Caco-2 (cell line): ENCODE results near the gene PPP1R36. TPM values are rescaled to one million over a fixed set of nuclear protein-coding genes. Genes with fewer than 3 reads are reported as not detected.

Experiments
- BruUV-seq: library from RNA; stranded (reverse); fragments of 400-500 nt; replicated peaks from 2 replicates; lab custom pipeline; 2021; lab: Mats Ljungman, UMichigan
- CTCF ChIA-PET: fragments of 300-600 bp; sonication (Branson Sonifier 250); formaldehyde crosslinking; loops from one replicate; lab custom pipeline; 2022; ENCODE audit warnings: antibody characterized with exemption; lab: Charles Lee
- POLR2A ChIA-PET: fragments of 300-600 bp; sonication (Branson Sonifier 250); formaldehyde crosslinking; loops from one replicate; lab custom pipeline; 2022; ENCODE audit warnings: antibody characterized with exemption; lab: Charles Lee
- DNase-seq, 2 experiments: peaks; one replicate each; pipeline versions ENCODE4 v3.0.0 to v3.0.0-alpha.2; 2020 to 2022
- H3K27me3 ChIP-seq: replicated peaks from 2 replicates; pipeline ENCODE4 v1.6.0; 2011; ENCODE audit warnings: low read length; ENCODE audit not compliant: control insufficient read depth, insufficient read depth
- H3K36me3 ChIP-seq: 2 replicates; pipeline ENCODE4 v1.5.1; 2011; ENCODE audit warnings: low read length; ENCODE audit not compliant: control insufficient read depth, insufficient read depth
- H3K4me1 ChIP-seq: fragments of 250-450 bp; sonication (Bioruptor Pico); 2 replicates; pipeline ENCODE4 v1.5.1; 2020; ENCODE audit warnings: mild to moderate bottlenecking
- H3K4me3 ChIP-seq: 2 replicates; pipeline ENCODE4 v1.5.1; 2011; ENCODE audit warnings: low read depth, mild to moderate bottlenecking, control low read depth, low read length
- H3K9me3 ChIP-seq: fragments of 250-450 bp; sonication (Bioruptor Pico); 2 replicates; pipeline ENCODE4 v1.5.1; 2020; ENCODE audit warnings: mild to moderate bottlenecking, moderate library complexity
- H3K27ac Mint-ChIP-seq: one replicate; pipeline ENCODE4 v1.8.0; 2022; ENCODE audit warnings: mixed read lengths; ENCODE audit not compliant: unreplicated experiment
- H3K27me3 Mint-ChIP-seq: one replicate; pipeline ENCODE4 v1.8.0; 2022; ENCODE audit warnings: mixed read lengths; ENCODE audit not compliant: insufficient read depth, unreplicated experiment
- H3K36me3 Mint-ChIP-seq: one replicate; pipeline ENCODE4 v1.8.0; 2022; ENCODE audit warnings: mild to moderate bottlenecking, mixed read lengths; ENCODE audit not compliant: insufficient read depth, unreplicated experiment
- H3K4me1 Mint-ChIP-seq: one replicate; pipeline ENCODE4 v1.8.0; 2022; ENCODE audit warnings: low read depth, mixed read lengths; ENCODE audit not compliant: unreplicated experiment
- H3K4me3 Mint-ChIP-seq: one replicate; pipeline ENCODE4 v1.8.0; 2022; ENCODE audit warnings: mild to moderate bottlenecking, moderate library complexity, mixed read lengths; ENCODE audit not compliant: unreplicated experiment
- H3K9me3 Mint-ChIP-seq: one replicate; pipeline ENCODE4 v1.8.0; 2022; ENCODE audit warnings: mixed read lengths; ENCODE audit not compliant: unreplicated experiment
- CTCF ChIP-seq, 2 experiments: fragments of 200-600 bp in 1 of 2; IDR thresholded peaks; 1 replicate in 1 of 2; 2 replicates in 1 of 2; pipeline versions ENCODE4 v1.5.1 to v1.8.0; 2011 to 2022; ENCODE audit warnings: antibody characterized with exemption in 1 of 2, control low read depth in 1 of 2, inconsistent platforms in 1 of 2, low read depth in 1 of 2, low read length in 1 of 2, mild to moderate bottlenecking in 1 of 2, moderate library complexity in 1 of 2; ENCODE audit not compliant: insufficient read depth in 1 of 2, severe bottlenecking in 1 of 2, unreplicated experiment in 1 of 2
- intact Hi-C: fragments of 100-400 bp; cut with micrococcal nuclease; formaldehyde crosslinking; loops from one replicate; pipeline ENCODE4 v1.10.0; 2022; ENCODE audit not compliant: unreplicated experiment
- total RNA-seq: library from RNA; stranded (reverse); gene quantifications from 2 replicates; pipeline ENCODE4 v1.2.3, GENCODE V29; 2022

Gene PPP1R36
- total RNA-seq, 1 experiment from 2014 or later: 2.9 TPM

- H3K27me3 ChIP-seq: no peaks in the 10 kb centered on the region
- H3K4me1 Mint-ChIP-seq: no peaks in the 10 kb centered on the region
- no peak overlapping the region for H3K4me3 Mint-ChIP-seq
- no peak overlapping the region for H3K4me3 ChIP-seq
- no peak for DNase-seq
- H3K27ac Mint-ChIP-seq: no peak overlapping the region
- CTCF ChIA-PET: no interaction called here
- no TSS peak for BruUV-seq
- H3K27me3 Mint-ChIP-seq: no peaks in the 10 kb centered on the region
- POLR2A ChIA-PET: no interaction called here
- H3K36me3 Mint-ChIP-seq: no peaks in the 10 kb centered on the region
- intact Hi-C loops: no loop called here
- H3K36me3 ChIP-seq: no peaks in the 10 kb centered on the region
- no peak for TF ChIP-seq CTCF (IDR thresholded peaks at IDR 0.05; ENCODE audit: insufficient read depth in 1 of 2, low read depth in 1 of 2, low read length in 1 of 2, severe bottlenecking in 1 of 2, unreplicated experiment in 1 of 2)
- no peaks in the 10 kb centered on the region for H3K9me3 Mint-ChIP-seq
- no peaks in the 10 kb centered on the region for H3K9me3 ChIP-seq
- H3K4me1 ChIP-seq: no peaks in the 10 kb centered on the region
These were observed 31.5 kb upstream of the PPP1R36 start for GRCh38 chr14:64518229-64518628.

GRCh38 chr14:64520699-64521098 is 29.1 kb upstream of the PPP1R36 start:
- Histone ChIP-seq H3K27me3 (no peaks in the 10 kb centered on the region), H3K9me3 (no peaks in the 10 kb centered on the region), H3K4me1 (no peaks in the 10 kb centered on the region), H3K36me3 (no peaks in the 10 kb centered on the region), H3K4me3 (no peak overlapping the region)
- H3K4me3 Mint-ChIP-seq: no peak overlapping the region
- POLR2A ChIA-PET: no interaction called here
- H3K27ac Mint-ChIP-seq: no peak overlapping the region
- no peaks in the 10 kb centered on the region for H3K27me3 Mint-ChIP-seq
- DNase-seq: no peak
- no peak for TF ChIP-seq CTCF (IDR thresholded peaks at IDR 0.05; ENCODE audit: insufficient read depth in 1 of 2, low read depth in 1 of 2, low read length in 1 of 2, severe bottlenecking in 1 of 2, unreplicated experiment in 1 of 2)
- intact Hi-C loops: no loop called here
- no peaks in the 10 kb centered on the region for H3K4me1 Mint-ChIP-seq
- BruUV-seq: no TSS peak
- H3K36me3 Mint-ChIP-seq: no peaks in the 10 kb centered on the region
- CTCF ChIA-PET: interaction anchor here (0.7 kb wide), 1 partner anchor 53 kb away, joined by 3 read pairs; no protein-coding TSS in a partner anchor
- H3K9me3 Mint-ChIP-seq: no peaks in the 10 kb centered on the region

GRCh38 chr14:64522591-64523355 is 27.0 kb upstream of the PPP1R36 start:
- Mint-ChIP-seq H3K27me3 (no peaks in the 10 kb centered on the region), H3K4me1 (no peaks in the 10 kb centered on the region)
- no peaks in the 10 kb centered on the region for H3K27me3 ChIP-seq

More at GRCh38 chr14:64522591-64523355, 27.0 kb upstream of the PPP1R36 start:
- DNase-seq: no peak
- Mint-ChIP-seq H3K27ac (no peak overlapping the region), H3K36me3 (peaks cover 10% of the 10 kb centered on the region), H3K9me3 (no peaks in the 10 kb centered on the region), H3K4me3 (no peak overlapping the region)
- BruUV-seq: no TSS peak
- no peaks in the 10 kb centered on the region for H3K4me1 ChIP-seq
- intact Hi-C loops: no loop called here
- ChIA-PET CTCF (no interaction called here), POLR2A (no interaction called here)
- no peak for TF ChIP-seq CTCF (IDR thresholded peaks at IDR 0.05; ENCODE audit: insufficient read depth in 1 of 2, low read depth in 1 of 2, low read length in 1 of 2, severe bottlenecking in 1 of 2, unreplicated experiment in 1 of 2)
- H3K4me3 ChIP-seq: no peak overlapping the region
- no peaks in the 10 kb centered on the region for H3K36me3 ChIP-seq
- H3K9me3 ChIP-seq: no peaks in the 10 kb centered on the region
